Activated CD4-positive, alpha-beta T cell treated with anti-CD3 and anti-CD28 coated beads, Interleukin-2, amount 50 U/mL, for 48 hours (primary cell): ENCODE measurements around the gene SYNDIG1.
"Not testable (repeated sequence)": the region's sequence is repeated elsewhere in the genome, so short reads cannot be mapped to it uniquely, and the experiment has no call there.

Source experiments
- DNase-seq, 2 experiments: peaks; one replicate each; pipeline ENCODE4 v3.0.0-alpha.2; 2020

SYNDIG1 gene

GRCh38 chr20:24493661-24494459, 24.4 kb downstream of the SYNDIG1 start:
- DNase-seq = no peak

GRCh38 chr20:24494460-24494920, 25.1 kb downstream of the SYNDIG1 start:
- no peak for DNase-seq

GRCh38 chr20:24495266-24495665, 25.8 kb downstream of the SYNDIG1 start:
- no peak for DNase-seq

GRCh38 chr20:24497851-24498250, 28.4 kb downstream of the SYNDIG1 start:
- DNase-seq = no peak

- no peak for DNase-seq
Measured at GRCh38 chr20:24498641-24499040, 29.2 kb downstream of the SYNDIG1 start.

DNA sequence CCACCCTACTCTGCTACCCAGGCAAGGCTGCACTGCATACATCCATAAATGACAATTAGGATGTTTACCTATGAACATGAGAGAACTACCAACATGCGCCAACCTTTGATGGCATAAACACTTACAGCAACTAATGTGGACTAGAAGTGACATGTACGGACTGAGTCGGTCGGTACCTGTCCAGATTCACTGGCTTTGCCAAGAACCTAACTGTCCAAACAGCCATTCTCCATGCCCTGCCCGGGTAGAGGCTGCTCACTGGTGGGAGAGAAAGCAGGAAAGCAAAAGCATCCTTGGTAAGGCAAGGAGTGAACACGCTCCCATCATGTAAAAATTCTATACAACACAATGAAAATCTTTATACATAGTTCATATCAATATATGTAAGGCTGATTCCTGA, 30.0 kb downstream of the SYNDIG1 start:
- DNase-seq = no peak

DNA sequence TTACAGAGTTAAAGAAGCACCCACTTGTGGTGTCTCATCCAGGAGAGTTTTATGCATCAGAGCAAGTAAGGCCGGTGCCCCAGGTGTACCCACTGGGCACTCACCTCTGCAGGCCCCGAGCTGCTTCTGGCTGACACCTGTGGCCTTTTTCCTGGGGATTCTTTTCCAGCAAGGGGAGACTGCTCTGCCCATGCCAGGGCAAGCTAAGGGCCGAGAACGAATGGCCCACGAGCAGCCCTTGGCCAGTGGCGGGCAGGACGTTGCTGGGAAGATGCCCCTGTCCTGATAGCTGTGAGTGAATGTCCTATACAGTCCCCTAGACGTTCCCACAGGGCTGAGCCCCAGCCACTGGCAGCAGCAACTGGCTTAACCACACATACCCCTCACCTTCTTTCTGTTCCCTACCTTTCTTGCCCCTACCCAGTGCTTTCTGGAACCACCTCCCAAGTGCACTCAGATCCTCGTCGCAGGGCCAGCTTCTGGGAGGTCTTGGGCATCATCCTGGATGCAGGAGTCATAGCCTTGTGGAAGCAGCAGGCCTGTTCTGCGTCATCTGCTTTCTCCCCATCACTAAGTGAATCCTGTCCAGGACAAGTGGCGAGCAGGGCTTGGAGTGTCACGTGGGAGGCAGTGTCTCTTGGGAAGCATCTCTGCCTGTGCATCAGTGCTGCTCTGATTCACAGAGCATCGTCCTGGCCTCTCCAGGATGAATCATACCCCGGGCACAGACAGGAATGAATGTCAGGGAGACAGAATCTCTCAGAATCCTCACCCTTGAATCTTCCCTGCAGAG, 32.5 kb downstream of the SYNDIG1 start:
- DNase-seq = no peak

GRCh38 chr20:24502661-24503060, 33.2 kb downstream of the SYNDIG1 start:
- DNase-seq = no peak

DNA sequence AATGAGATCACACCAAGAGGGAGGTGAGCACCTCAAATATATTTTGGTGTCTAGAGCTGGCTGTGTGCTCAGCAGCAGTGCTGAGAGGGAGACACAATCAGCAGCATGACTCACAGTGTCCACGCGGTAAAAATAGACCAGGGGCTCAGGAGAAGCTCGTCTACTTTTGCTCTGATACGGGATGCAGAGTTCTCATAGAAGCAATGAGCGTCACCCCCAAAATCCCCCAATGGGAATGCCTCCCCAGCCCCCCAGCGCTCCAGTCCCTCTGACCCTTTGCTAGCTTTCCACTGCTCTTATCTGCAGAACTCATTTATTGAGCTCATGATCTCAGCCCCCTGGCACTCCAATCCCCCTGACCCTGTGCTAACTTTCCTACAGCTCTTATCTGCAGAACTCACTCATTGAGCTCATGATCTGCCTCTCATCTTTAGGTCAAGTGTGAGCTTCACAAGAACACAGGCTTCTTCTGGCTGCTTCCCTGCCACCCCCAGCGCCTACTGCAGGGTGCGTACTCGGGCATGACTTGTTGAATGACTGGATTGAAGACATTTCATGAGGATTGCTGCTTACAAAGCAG, 34.0 kb downstream of the SYNDIG1 start:
- DNase-seq = no peak

DNA sequence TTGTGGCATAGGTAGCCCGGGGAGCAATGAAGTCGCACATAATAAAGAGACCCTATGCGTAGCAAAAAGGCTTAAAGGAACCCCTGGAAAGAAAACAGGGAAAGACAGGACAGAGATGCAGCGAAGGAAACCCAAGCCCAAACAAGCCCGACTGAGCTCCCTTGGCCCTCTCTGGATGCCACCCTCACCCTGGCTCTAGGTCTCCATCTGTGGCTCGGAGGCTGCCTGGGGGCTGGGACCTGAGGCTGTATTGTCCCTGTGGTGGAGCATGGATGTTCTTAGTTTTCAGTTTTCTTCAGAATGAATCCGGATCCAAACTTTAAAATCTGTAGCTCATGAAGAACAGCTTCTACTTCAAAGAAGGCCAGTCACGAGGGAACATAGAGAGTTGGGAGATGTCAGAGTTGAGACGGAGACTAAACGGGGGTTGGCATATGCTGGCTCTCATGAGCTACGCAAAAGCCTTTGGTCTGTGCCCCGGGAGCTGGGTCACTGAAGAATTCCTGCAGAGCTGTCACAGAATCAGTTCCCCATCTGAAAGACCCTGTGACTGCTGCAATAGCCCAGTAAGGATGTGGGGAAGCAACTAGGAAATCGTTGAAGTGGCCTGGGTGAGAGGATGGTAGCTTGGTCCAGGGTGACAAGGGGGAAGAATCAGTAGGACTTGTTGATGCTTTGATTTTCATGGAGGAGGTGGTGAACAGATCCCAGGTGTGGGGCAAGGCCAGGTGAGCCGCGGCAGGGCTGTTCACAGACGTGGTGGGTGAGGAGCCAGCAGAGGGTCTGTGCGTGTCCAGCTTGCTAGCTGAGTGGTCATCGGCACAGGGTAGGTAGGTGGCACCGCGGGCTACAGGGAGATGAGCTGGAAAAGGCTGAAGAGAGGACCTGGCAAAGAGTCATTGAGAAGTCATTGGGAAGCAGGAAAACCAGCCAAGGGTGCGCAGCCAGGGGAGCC, 35.2 kb downstream of the SYNDIG1 start:
- DNase-seq = no peak

- DNase-seq = no peak
Measured at GRCh38 chr20:24506146-24506545, 36.7 kb downstream of the SYNDIG1 start.

DNA sequence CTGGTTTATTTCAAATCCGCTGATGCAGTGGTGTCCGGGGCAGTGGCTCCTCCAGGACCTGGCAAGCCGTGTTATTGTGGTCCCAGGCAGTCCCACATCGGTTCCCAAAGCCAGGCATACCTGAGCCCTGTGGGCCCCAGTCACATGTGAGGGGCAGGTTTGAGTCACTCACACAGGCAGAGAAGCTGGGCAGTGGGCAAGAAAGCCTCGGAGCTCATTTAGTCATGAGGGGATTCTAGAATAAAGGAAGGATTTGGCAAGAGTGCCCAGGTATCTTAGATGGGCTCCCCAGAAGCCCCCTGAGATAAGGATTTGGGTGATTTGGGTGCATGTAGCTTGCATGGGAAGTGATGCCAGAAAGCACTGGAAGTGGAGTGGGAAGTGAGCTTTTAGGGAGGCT, 37.3 kb downstream of the SYNDIG1 start:
- DNase-seq = no peak

DNA sequence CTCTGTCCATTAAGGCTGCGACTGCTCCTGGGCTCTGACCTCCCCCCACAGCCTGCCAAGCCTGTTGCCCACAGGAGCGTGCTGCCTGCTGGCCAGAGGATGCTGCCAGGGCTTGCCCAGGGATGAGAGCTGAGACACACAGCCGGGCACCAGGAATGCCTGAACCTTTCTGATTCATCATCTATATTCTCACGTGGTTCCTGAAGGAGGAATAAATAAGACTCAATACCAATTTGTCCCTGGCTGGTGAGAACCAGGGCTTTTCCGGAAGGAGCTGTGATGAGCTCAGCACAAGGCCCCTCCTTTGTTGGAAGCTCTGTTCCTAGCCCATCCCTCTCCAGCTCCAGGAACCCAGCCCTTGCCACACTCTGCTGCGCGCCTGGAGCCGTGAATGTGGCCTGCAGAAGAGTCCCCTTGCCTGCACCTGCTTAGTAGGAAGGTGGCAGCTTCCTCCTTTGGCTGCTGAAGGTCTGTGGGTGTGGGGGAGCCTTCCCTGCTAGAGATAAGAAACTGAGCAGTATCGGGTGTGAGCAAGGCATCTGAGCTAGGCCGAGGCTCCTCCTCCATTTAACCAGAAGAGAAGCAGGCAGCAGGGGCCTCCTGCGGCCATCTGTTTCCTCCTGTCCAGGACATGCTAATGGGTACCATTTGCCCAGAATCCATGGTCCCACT, 37.9 kb downstream of the SYNDIG1 start:
- DNase-seq = no peak

- DNase-seq = not testable (repeated sequence)
Measured at GRCh38 chr20:24512441-24512840, 43.0 kb downstream of the SYNDIG1 start.

DNA sequence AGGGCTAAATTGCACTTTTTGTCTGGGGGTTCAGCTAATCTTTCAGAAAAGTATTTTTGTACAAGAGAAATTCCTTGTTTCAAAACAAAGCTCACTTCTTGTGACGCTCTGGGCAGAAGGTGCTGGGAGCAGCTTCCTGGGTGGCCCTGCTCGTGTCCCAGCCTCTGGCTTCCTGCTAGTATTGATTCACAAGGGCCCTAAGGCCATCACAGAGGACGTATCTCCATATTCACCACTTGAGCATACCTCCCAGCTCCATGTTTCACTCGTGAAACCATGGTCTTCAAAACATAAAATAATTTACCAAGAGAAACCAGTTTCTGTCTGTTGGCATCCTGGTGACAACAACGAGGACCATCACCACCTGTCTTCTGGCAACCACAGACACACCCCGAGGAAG, 49.1 kb downstream of the SYNDIG1 start:
- no peak for DNase-seq

DNA sequence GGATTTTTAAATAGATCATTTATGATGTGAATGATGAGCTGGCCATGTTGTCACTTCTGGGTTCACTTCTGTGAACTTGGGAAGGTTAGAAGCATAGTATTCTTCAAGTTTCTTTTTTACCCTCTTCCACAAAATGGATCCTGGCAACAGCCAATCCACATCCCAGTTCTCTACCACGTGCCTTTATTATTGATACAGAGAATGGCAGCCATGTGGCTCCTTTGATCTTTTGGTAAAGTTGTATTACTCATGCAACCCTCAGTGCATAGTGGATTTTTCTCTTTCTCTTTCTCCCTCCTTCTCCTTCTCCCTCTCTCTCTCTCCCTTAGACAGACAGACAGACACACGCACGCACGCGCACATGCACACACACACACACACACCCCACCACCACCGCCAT, 50.0 kb downstream of the SYNDIG1 start:
- DNase-seq = no peak

DNA sequence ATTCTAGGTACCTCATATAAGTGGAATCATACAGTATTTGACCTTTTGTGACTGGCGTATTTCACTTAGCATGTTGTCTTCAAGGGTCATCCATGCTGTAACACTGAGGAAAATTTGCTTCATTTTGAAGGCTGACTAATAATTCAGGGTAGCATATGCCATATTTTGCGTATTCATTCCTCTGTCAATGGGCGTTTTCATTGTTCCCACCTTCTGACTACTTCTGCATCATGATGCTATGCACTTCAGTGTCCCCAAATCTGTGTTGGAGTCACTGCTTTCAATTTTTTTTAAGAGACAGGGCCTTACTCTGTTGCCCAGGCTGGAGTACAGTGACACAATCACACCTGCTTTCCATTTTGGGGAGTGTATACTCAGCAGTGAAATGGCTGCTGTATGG, 51.6 kb downstream of the SYNDIG1 start:
- no peak for DNase-seq

- DNase-seq = no peak
Measured at GRCh38 chr20:24522452-24523330, 53.3 kb downstream of the SYNDIG1 start.

DNA sequence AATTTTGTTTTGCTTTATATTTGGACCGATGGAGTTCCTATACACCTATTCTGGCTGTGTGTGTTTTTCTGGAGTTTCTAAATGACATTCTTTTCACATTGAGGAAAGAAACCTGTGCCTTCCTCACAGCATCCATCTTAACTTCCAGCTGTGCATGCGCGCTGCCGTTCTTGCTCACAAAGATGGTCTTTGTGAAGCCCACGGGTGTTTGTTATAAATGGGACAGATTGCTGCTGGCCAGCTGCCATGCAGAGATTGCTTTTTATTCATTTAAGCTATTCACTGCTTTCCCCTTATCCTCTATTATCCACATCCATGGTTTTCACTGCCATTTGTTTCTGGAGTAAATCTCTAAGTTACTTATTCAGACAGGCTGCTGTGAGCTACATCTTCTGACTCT, 54.2 kb downstream of the SYNDIG1 start:
- DNase-seq = no peak

GRCh38 chr20:24528583-24529368, 59.3 kb downstream of the SYNDIG1 start:
- no peak for DNase-seq
